Measurements from ENCODE around the gene CPXM2. TPM values are rescaled to one million over a fixed set of nuclear protein-coding genes. Genes with fewer than 3 reads are reported as not detected.
A peak's percentile ranks its signal among the peaks of the same experiment; 100 is the strongest.
"Not testable (repeated sequence)": the region's sequence is repeated elsewhere in the genome, so short reads cannot be mapped to it uniquely, and the experiment has no call there.

CPXM2 gene
- total RNA-seq, 2 donors from 2014 or later: not detected

- Mint-ChIP-seq H3K27ac (no peak overlapping the region), H3K9me3 (no peaks in the 10 kb centered on the region), H3K36me3 (no peaks in the 10 kb centered on the region)
- ATAC-seq (no peak), DNase-seq (ENCODE audit: low spot score in 2 of 2) (no peak)
Observed at GRCh38 chr10:123757853-123758252, 133.8 kb downstream of the CPXM2 start.

GRCh38 chr10:123755061-123755460, 136.5 kb downstream of the CPXM2 start:
- DNase-seq (ENCODE audit: low spot score in 2 of 2) (no peak), ATAC-seq (no peak)
- Mint-ChIP-seq H3K9me3 (peaks cover 0 to 9% of the 10 kb centered on the region in 2 donors), H3K36me3 (peaks cover 0 to 7% of the 10 kb centered on the region in 2 donors), H3K27ac (no peak overlapping the region)

GRCh38 chr10:123754123-123754522, 137.5 kb downstream of the CPXM2 start:
- peaks cover 0 to 9% of the 10 kb centered on the region in 2 donors for H3K9me3 Mint-ChIP-seq
- H3K27ac Mint-ChIP-seq: no peak overlapping the region
- peaks cover 0 to 7% of the 10 kb centered on the region in 2 donors for H3K36me3 Mint-ChIP-seq
- ATAC-seq (no peak), DNase-seq (ENCODE audit: low spot score in 2 of 2) (no peak)

- DNase-seq (ENCODE audit: low spot score in 2 of 2): no peak
Observed at GRCh38 chr10:123751342-123752134, 140.1 kb downstream of the CPXM2 start.

DNA sequence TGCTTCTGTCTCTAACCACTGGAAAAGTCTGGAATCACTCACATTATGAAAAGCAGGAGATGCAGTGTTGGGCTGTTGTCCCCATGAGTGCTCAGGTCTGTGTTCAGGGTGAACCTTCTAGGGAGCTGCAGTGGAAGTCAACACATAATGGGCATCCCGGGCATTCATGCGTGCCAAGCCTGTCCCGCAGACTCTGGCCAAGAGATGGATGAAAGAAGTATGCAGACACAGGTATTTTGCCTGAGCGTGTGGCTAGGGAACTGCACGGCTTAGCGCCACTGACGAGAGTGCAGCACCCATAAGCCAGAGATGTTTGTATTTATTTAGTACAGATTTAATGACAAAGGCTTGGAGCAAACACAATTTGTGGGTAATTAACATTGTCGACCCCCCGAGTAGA, 140.7 kb downstream of the CPXM2 start:
- DNase-seq (ENCODE audit: low spot score in 2 of 2): no peak
- Mint-ChIP-seq H3K27ac (no peak overlapping the region), H3K36me3 (peaks cover 0 to 7% of the 10 kb centered on the region in 2 donors), H3K9me3 (peaks cover 0 to 9% of the 10 kb centered on the region in 2 donors)
- no peak for ATAC-seq

More at GRCh38 chr10:123751342-123752134, 140.1 kb downstream of the CPXM2 start:
- H3K27ac Mint-ChIP-seq: no peak overlapping the region
- peaks cover 0 to 9% of the 10 kb centered on the region in 2 donors for H3K9me3 Mint-ChIP-seq
- no peak for ATAC-seq
- H3K36me3 Mint-ChIP-seq: peaks cover 0 to 7% of the 10 kb centered on the region in 2 donors

- Mint-ChIP-seq H3K36me3 (peaks cover 0 to 7% of the 10 kb centered on the region in 2 donors), H3K9me3 (peaks cover 0 to 9% of the 10 kb centered on the region in 2 donors)
Observed at GRCh38 chr10:123748711-123749110, 142.9 kb downstream of the CPXM2 start.

GRCh38 chr10:123747426-123747825, 144.2 kb downstream of the CPXM2 start:
- ATAC-seq (no peak), DNase-seq (ENCODE audit: low spot score in 2 of 2) (no peak)
- peaks cover 0 to 9% of the 10 kb centered on the region in 2 donors for H3K9me3 Mint-ChIP-seq
- no peak overlapping the region for H3K27ac Mint-ChIP-seq
- peaks cover 0 to 7% of the 10 kb centered on the region in 2 donors for H3K36me3 Mint-ChIP-seq

More at GRCh38 chr10:123748711-123749110, 142.9 kb downstream of the CPXM2 start:
- ATAC-seq (no peak), DNase-seq (ENCODE audit: low spot score in 2 of 2) (no peak)
- H3K27ac Mint-ChIP-seq: peak overlapping the region in 1 of 2 donors; percentile 22

- peaks cover 0 to 7% of the 10 kb centered on the region in 2 donors for H3K36me3 Mint-ChIP-seq
- no peak overlapping the region for H3K27ac Mint-ChIP-seq
- DNase-seq (ENCODE audit: low spot score in 2 of 2): no peak
- H3K9me3 Mint-ChIP-seq: peaks cover 0 to 9% of the 10 kb centered on the region in 2 donors
- no peak for ATAC-seq
Observed at GRCh38 chr10:123746942-123747341, 144.7 kb downstream of the CPXM2 start.

DNA sequence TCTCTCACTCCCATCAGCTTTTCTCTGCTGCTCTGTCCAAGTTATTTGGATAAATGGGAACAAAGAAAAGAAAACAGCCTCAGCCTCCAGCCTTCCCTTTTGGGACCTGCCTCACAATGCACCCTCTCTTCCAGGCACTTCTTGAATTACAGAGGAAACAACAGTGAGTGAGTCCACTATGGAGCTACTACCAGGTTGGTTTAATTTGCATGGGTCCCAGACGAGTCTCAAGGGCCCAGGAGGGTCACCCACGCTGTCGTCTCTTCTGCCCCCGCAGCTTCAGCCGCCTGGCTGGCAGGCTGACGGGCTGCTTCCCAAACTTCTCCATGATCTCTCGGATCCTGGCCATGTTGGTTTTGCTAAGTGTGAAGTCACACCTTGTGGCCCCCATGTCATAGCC, 145.1 kb downstream of the CPXM2 start:
- peaks cover 0 to 7% of the 10 kb centered on the region in 2 donors for H3K36me3 Mint-ChIP-seq
- ATAC-seq (no peak), DNase-seq (ENCODE audit: low spot score in 2 of 2) (no peak)
- H3K27ac Mint-ChIP-seq: no peak overlapping the region
- H3K9me3 Mint-ChIP-seq: peaks cover 0 to 9% of the 10 kb centered on the region in 2 donors

- Mint-ChIP-seq H3K36me3 (peaks cover 0 to 7% of the 10 kb centered on the region in 2 donors), H3K9me3 (peaks cover 0 to 9% of the 10 kb centered on the region in 2 donors), H3K27ac (no peak overlapping the region)
- ATAC-seq: no peak
- DNase-seq (ENCODE audit: low spot score in 2 of 2): no peak
Observed at GRCh38 chr10:123746061-123746460, 145.5 kb downstream of the CPXM2 start.

DNA sequence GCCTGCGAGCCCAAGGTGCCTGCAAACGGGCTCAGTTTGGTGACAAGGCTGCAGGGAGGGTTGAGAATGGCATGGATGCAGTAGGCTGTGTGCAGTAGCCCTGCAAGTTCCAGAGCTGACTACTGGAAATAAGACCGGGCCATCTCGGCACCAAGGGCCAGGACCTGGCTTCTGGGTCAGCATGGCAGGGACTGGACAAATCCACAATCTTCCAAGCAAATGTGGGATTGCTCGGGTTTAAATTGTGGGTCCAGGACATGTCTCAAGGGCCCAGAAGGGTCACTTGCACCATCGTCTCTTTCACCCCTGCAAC, 147.4 kb downstream of the CPXM2 start:
- H3K36me3 Mint-ChIP-seq: no peaks in the 10 kb centered on the region
- no peak for ATAC-seq
- H3K27ac Mint-ChIP-seq: no peak overlapping the region
- DNase-seq (ENCODE audit: low spot score in 2 of 2): no peak
- H3K9me3 Mint-ChIP-seq: no peaks in the 10 kb centered on the region

- Mint-ChIP-seq H3K9me3 (peaks cover 0 to 4% of the 10 kb centered on the region in 2 donors), H3K27ac (no peak overlapping the region), H3K36me3 (no peaks in the 10 kb centered on the region)
- DNase-seq (ENCODE audit: low spot score in 2 of 2) (no peak), ATAC-seq (no peak)
Observed at GRCh38 chr10:123743441-123744223, 148.0 kb downstream of the CPXM2 start.

- no peak for DNase-seq (ENCODE audit: low spot score in 2 of 2)
- H3K27ac Mint-ChIP-seq: no peak overlapping the region
- H3K9me3 Mint-ChIP-seq: peaks cover 0 to 4% of the 10 kb centered on the region in 2 donors
- no peak for ATAC-seq
- H3K36me3 Mint-ChIP-seq: no peaks in the 10 kb centered on the region
Observed at GRCh38 chr10:123742751-123743440, 148.7 kb downstream of the CPXM2 start.

DNA sequence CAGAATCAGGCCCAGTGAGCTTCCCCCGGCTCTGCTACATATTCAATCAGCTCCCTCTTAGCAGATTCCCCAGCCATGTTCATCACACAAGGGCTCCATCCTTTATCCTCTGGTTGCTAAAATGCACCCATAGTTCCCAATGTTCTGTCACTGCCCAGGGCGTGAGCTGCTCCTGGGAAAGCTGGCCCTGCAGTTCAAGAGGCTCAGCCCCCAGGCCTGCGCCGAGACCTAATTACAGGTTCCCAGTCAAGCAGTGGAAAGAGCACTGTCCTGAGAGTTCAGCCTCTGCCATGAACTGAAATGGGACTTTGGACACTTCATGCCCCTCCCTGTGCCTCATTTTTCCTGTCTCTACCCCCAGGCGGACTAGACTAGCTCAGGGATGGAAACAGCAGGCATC, 149.9 kb downstream of the CPXM2 start:
- H3K27ac Mint-ChIP-seq: no peak overlapping the region
- H3K9me3 Mint-ChIP-seq: peaks cover 0 to 4% of the 10 kb centered on the region in 2 donors
- DNase-seq (ENCODE audit: low spot score in 2 of 2) (no peak), ATAC-seq (no peak)
- H3K36me3 Mint-ChIP-seq: no peaks in the 10 kb centered on the region

- Mint-ChIP-seq H3K27ac (no peak overlapping the region), H3K9me3 (peaks cover 0 to 4% of the 10 kb centered on the region in 2 donors), H3K36me3 (no peaks in the 10 kb centered on the region)
- DNase-seq (ENCODE audit: low spot score in 2 of 2) (no peak), ATAC-seq (no peak)
Observed at GRCh38 chr10:123741146-123741545, 150.5 kb downstream of the CPXM2 start.

- not testable (repeated sequence) for DNase-seq (ENCODE audit: low spot score in 2 of 2); H3K27ac Mint-ChIP-seq; H3K36me3 Mint-ChIP-seq; ATAC-seq; H3K9me3 Mint-ChIP-seq
Observed at GRCh38 chr10:123736917-123737316, 154.7 kb downstream of the CPXM2 start.

DNA sequence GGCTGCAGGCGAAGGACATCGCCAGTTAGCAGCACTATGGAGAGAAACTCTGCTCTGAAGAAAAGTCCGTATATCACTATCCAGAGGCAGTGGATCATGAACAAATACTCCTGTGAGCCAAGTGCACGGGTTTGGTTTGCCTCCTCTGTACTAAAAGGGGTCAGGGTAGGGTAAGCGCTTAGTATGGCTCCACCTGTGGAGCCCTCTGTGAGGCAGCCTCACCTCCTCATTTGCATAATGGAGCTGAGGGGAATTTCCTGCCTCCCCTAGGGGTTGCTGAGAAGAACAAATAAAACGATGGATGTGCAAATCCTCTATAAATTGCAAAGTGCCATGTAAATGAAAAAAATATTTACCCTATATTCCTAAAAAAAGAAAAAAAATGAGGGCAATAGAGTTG, 162.1 kb downstream of the CPXM2 start:
- no peak overlapping the region for H3K27ac Mint-ChIP-seq
- no peaks in the 10 kb centered on the region for H3K36me3 Mint-ChIP-seq
- DNase-seq (ENCODE audit: low spot score in 2 of 2) (no peak), ATAC-seq (no peak)
- H3K9me3 Mint-ChIP-seq: no peaks in the 10 kb centered on the region

Measured in activated naive CD4-positive, alpha-beta T cell treated with anti-CD3 and anti-CD28 coated beads, Interleukin-2, amount 50 U/mL, for 72 hours (primary cell).